Fibroblast of peridontal ligament (primary cell): ENCODE results near the gene PTPRN2.
"Not testable (repeated sequence)": the region's sequence is repeated elsewhere in the genome, so short reads cannot be mapped to it uniquely, and the experiment has no call there.

ENCODE experiments used
- DNase-seq: peaks from one replicate; pipeline ENCODE4 v3.0.0-alpha.2; 2010; ENCODE audit errors: extremely low read depth

Gene PTPRN2

DNA sequence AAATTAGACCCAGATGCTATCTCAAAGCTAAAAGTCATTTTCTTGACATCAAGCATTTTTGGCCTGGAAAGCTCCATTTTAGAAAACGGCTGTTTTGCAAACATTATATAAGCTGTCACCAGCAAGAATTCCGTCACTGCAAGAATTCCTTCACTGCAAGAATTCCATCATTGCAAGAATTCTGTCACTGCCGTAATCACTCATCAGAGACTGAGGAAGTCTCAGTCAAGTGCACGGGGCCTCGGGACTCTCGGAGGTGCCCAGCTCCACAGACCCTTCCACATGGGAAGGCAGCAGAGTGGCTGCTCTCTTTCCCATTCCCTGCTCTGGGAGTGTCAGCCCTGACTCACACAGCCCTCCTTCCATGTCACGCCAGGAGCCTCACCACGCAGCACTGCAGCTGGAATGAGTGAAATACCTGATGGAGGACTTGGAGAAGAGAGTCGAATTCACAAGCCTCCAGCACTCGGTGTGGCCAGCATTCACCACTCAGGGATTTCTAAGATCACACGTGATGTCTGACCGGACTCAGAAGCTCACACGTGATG is 168.3 kb downstream of the PTPRN2 start:
- no peak for DNase-seq

DNA sequence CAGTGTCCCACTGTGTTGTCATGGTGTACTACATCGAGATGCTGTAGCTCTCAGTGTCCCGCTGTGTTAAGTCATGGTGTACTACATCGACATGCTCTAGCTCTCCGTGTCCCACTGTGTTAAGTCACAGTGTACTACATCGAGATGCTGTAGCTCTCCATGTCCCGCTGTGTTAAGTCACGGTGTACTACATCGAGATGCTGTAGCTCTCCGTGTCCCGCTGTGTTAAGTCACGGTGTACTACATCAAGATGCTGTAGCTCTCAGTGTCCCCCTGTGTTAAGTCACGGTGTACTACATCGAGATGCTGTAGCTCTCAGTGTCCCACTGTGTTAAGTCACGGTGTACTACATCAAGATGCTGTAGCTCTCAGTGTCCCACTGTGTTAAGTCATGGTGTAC is 169.2 kb downstream of the PTPRN2 start:
- DNase-seq, result not testable (repeated sequence)

DNA sequence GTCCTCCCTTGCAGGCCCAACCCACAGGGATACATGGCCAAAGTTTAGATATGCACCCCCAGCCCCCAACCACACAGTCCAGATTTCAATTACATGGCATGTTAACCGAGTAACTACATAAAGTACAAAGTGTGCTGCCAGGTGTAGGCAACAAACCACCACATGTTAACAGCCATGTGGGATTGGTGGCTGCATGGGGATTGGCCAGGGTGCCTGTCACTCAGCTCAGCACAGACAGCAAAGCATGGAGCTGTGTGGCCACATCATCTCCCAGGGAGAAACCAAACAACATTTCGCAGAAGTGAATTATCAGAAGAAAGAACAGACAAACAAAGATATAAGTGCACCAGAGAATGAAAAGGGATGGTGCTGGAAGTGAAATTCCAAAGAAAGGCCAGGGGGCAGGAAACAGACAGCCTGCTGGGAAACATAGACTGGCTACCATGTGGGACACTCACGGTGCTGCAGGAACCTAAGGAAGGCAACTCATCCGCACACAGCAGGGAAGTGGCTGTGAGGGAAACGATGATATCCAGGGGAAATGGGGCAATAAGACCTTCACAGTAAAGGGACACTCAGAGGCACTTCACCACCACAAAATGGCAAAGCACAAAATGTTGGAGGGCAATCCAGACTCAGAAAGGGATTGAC is 171.2 kb downstream of the PTPRN2 start:
- DNase-seq, result no peak

DNA sequence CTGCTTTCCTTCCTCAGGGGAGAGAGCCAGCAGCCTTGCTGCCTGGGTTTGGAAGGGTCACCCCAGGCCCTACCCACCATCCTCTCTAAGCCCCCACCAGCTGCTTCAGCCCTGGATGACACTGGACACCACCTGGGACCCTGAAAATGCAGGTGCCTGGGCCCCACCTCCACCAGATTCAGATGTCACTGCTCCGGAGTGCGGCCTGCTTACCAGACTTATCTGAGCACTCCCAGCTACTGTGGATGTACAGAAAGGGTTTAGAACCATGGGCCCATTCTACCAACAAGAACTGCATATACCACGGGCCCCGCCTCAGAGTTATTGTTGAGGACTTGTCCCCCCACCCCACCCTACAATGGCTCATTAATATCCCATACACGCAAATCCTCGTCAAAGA is 172.3 kb downstream of the PTPRN2 start:
- DNase-seq, result no peak

DNA sequence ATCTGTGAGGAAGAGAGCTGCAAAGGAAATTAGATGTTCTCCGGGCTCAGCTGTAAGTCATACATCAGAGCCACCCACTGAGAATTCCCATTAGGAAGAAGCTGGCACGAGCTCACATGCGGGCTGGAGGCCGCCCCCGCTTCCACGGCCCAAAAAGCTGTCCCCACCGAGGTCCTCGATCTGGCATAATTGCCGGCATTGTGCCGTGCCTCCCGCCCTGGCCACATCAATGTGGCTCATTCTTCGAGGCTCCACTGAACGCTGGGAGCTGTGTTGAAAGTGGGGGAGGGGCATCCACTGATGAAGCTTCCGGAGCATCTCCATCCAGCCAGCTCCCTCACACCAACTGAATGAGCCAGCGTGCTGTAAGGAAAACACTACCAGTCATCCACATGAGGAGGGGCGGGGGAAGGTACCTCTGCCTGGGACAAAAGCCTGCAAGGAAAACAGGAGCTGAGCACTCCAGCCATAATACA is 173.1 kb downstream of the PTPRN2 start:
- DNase-seq, result no peak

DNA sequence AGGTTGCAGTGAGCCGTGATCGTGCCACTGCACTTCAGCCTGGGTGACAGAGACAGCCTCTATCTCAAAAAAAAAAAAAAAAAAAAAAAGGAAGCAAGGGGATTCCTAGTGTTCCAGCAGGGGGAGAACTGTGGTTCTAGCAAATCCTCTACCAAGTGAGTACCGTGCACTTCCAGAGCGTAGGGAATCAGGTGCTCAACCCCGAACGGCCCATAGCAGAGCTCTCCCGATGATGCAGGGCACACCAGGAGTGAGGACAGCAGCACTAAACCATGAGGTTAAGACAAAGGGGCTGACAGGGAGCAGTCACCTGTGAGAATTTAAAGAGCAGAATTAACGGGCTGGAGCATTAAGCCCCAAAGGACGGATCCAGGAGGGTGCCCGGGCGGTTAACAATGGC is 173.6 kb downstream of the PTPRN2 start:
- no peak for DNase-seq

DNA sequence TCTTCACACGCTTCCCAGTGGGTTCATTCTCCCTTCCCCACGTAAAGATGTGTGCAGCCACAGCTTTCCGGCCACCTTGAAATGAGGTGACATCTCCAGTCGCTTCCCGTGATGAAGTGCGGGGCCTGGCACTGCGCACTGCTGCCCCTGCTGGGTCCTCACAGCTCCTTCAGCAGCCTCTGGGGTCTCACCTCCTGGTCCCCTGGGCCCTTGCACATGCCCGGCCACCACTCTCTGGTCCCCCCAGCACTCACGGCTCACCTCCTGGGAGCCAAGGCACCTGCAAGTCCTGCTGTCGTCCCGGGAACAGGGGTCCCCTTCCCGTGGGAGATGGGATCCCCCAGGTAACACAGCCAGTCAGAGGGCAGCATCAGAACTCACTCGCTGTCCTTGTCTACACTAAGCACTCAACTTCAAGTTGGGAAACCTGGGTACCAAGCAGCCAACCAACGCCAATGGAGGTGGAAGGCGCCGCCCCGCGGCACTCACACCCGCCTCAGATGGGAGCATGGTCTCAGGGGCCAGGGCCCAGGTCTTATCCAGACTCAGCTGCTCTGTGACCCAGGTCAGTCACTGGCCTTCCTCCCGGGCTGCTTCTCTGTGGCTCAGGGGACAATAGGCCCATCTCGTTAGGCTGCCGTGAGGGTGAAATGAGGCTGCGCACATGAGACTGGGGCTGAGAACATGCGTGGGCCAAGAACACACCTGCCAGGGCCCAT is 176.2 kb downstream of the PTPRN2 start:
- DNase-seq, result no peak

DNA sequence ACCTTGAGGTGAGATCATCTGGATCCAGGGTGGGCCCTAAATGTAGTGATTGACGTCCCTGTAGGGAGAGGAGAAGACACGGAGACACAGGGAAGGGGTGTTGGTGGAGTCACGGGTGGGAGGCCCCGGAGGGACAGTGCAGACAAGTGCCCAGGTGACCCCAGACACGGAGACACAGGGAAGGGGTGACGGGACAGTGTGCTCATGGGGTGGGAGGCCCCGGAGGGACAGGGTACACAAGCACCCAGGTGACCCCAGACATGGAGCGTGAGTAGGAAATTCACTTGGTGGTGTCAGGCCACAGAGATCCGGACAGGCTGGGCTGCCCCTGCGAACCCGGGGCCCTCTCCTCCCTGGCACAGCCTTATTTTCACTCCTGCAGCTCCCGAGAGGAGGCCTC is 176.9 kb downstream of the PTPRN2 start:
- no peak for DNase-seq

DNA sequence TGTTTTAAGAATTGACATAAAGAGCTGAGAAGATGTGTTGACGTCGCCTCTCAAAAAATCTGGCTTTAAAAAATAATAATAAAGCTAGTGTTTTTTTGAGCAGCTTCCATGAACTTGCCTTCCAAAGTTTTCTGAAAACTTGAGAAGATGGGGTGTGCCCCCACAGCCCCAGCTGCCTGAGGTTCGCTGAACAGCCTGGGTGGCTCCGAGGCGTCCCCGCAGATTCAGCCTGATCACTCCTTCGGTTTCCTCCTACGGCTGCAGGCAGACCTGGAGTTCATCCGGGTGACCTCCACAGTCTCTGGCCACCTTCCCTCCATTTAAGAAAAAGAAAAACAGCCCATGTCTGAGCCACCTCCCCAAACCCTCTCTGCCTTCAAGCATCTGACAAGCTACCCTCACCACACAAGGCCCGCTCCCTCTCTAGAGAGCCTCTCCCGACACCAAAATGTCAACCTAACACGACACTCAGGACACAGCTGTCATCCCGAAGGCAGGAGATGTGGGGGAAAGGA is 177.8 kb downstream of the PTPRN2 start:
- no peak for DNase-seq

DNA sequence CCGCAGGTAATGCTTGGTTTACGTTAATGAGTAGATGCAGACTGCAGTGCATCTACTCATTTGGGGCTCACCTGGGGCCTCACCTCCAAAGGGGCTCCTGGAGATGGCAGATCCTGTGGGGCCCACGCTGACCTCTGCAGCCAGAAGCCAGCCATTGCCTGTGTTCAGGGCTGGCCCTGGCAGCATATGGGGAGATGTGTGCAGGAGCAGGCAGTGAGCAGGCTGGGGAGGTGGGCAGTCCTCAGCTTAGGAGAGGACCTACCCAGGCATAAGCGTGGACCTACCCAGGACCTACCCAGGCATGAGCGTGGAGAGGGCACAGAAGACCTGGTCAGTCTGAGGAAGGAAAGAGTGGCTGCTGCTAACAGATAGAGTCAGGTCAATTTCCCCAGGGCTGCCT is 178.5 kb downstream of the PTPRN2 start:
- DNase-seq, result no peak

DNA sequence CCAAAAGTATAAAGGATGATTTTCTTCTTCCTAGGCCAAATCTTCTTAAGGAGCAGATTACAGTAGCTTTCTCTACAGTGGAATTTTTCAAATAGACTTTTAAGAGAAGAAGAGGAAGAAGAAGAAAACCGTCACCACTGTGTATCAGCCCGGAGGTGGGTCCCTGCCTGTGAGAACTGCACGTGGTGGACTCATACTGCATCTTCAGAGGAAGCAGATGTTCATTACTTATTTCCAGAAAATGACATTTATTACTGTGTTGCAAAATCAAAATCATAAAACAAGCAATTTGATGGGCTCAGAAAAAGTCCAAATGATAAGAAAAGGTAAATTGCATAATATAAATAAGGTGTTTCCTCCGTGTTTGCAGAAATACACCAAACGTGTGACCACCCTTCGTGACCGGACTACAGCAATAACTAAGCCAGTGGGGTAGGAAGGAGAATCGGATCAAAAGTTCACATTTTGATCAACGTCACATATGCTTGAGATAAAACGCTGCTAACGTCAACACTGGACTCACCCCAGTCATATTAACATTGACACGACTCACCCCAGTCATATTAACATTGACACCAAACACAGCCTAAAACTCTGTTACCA is 179.2 kb downstream of the PTPRN2 start:
- DNase-seq, result no peak

DNA sequence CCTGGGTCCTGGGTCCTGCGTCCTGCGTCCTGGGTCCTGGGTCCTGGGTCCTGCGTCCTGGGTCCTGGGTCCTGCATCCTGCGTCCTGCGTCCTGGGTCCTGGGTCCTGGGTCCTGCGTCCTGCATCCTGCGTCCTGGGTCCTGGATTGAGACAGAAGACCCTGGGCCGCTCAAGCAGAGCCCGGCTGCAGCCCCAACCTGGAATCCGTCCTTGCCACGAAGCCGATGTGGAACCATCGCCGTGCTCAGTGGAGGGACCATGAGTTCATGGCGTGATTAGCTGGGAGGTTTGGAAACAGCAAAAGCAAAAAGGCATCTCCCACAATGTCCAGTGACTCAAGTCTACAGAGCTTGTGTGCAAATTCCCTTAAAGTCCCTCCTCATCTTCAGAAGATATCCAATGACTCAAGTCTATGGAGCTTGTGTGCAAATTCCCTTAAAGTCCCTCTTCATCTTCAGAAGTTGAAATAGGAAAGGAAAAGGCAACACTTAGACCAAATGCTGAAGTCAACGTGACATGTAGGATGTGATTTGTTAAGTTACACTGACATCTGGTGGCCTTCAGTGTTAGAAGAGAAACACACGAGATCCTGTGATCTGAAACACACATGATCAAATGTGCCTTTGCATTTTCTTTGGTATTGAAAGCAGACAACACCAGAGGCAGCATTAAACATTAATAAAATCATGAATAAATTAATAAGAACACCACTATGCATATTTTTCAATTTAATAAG is 179.9 kb downstream of the PTPRN2 start:
- peak; percentile 8 for DNase-seq

DNA sequence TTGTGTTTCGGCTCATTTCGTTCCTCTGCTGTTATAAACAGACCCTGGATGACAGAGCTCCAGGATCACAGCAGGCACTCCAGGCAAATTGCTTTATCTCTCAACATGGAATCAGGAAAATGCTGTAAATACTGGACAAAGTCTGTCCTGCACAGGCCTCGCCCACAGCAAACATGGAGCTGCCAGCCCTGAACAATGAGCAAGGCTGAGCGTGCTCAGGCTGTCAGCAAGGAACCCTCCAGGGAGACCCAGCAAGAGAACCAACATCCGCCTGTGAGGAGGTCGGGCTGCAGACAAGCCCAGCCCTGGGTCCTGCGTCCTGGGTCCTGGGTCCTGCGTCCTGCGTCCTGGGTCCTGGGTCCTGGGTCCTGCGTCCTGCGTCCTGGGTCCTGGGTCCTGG is 180.8 kb downstream of the PTPRN2 start:
- no peak for DNase-seq

DNA sequence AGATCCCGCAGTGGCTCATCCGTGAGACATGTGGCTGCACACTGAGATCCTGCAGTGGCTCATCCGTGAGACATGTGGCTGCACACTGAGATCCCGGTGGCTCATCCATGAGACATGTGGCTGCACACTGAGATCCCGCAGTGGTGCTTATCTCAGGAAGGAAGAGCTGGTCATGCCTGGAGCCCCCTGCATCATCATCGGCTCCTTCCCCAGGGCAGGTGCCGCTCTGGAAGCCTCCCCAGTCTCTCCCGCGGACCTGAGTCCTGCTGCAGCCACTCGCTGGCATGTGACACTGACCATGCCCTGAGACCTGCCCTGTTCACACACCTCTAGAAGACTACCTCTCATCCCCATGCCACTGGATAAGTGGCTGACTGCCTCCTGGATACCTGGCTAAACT is 181.3 kb downstream of the PTPRN2 start:
- DNase-seq, result no peak

DNA sequence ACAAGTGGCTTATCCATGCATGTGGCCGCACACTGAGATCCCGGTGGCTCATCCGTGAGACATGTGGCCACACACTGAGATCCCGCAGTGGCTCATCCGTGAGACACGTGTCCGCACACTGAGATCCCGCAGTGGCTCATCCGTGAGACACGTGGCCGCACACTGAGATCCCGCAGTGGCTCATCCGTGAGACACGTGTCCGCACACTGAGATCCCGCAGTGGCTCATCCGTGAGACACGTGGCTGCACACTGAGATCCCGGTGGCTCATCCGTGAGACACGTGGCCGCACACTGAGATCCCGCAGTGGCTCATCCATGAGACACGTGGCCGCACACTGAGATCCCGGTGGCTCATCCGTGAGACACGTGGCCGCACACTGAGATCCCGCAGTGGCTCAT is 181.9 kb downstream of the PTPRN2 start:
- not testable (repeated sequence) for DNase-seq

DNA sequence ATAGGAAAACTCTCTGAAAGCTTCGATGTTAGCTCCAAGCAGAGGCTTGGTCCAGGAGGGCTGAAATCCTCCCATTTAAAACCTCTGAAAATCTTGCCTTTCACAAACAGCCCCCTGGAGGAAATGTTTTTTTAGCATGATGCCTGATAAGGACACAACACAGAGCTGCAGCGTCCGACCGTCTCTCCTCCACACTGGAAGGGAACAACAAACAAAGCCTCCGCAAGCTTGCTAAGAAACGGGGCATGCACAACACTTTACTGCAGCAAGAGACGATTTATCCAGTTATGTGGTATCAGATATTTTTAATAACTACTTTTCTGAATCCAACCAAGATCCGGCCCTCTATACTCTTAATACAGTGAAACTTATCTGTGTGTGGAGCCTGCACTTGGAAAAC is 182.3 kb downstream of the PTPRN2 start:
- no peak for DNase-seq

DNA sequence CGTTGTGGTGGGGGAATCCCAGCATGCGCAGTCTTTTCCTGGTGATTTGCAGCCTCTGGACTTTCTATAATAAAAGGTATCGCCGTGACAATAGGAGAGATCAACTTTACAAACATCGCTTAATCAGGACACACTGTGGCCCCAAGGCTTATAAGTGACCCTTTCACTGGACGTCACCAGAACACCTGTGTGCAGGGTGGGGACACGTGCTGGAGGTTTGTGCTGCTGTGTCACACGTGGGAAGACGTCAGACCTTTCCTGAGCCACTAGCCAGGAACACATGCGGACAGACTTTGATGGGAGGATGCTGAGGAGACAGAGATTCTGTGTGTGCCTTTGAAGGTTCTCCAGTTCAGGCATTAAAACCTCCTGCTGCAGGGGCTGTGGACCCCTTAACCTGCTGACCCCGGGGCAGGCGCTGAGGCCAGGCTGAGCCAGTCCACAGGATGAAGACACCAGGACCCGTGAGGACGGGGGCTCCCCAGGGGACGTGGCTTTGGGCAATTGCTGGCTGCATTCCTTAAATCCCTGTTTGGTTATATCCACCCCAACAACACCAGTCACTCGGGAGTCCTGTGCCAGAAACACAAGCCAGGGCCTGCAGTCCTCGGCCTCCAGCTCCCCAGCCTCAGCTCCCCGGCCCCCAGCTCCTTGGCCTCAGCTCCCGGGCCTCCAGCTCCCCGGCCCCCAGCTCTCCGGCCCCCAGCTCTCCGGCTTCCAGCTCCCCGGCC is 183.4 kb downstream of the PTPRN2 start:
- DNase-seq, result no peak

DNA sequence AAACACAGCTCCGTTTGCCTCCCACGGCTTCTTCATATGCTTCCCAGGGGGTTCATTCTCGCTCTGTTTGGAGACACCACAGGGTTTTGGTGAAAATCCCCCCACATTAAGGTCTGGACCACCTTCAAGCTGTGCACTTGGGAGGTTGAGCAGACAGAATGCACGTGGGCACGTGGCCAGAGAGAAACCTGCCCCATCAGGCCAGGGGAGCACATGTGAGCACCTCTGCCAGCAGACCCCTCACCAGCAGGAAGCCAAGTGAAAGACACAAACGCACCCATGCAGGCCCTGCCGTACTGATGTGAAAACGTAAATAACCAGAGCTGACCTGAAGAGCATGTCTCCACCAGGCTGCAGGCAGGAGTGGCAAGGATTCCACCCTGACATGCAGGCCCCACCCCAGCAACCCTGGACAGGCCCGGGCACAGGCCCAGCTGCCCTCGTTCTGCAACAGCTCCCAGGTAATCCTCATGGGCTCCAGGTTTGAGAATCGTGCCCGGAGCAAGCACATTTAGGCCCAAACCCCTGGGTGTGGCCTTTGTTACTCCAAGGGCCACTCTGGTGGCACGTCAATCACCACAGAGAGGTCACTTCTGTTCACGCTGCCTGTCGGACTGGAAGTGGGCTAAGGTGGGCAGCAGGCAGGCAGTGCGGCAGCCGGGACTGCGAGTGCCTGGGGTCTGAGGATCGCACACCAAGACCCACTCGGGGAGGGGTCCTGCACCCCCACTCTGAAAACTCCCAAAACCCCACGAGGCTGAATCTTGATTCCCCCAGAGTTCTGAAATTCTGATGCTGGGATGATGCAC is 184.4 kb downstream of the PTPRN2 start:
- no peak for DNase-seq

DNA sequence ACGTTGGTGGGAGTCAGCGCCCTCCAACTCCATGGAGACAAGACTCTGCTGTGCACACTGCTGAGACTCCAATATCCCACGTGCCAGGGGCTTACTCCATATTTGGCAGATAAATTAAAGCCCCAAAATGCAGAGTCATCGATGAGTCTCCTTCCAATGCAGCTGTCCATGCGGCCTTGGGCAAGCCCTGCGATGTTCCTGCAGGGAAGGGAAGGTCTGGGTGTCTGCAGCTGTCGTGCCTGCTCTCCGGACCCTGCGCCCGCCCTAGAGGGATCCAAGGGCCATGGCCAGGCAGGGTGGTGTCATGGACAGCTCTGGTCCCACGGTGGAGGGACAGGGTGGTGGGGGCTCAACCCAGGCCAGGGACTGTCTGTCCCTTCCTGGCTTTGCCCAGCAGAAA is 185.2 kb downstream of the PTPRN2 start:
- DNase-seq, result no peak

DNA sequence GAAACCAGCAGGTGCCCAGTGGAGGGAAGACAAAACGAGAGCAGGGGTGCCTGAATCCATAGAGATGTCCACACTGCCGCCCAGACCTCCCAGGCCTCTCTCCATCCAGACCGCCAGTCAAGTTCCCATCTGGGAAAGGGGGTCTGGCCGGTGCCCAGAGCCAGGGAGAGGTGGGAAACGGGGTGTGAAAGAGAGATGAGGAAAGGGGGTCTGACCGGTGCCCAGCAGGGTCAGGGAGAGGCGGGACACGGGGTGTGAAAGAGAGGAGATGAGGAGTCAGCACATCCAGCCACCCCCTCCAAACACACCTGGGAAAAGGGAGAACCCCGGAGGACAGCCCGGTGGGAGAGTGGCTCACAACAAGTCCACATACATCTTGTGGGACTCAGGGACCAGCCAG is 185.8 kb downstream of the PTPRN2 start:
- DNase-seq, result no peak
